HCT116 (cell line): ENCODE measurements around the gene PTPN20.

Source experiments
- CTCF ChIP-seq, 3 experiments: fragments of 200-600 bp in 1 of 3; sonication (generic) in 1 of 3; IDR thresholded peaks in 2 of 3; conservative IDR thresholded peaks in 1 of 3; 2 replicates each; pipeline ENCODE4 v1.5.1; 2012 to 2017; ENCODE audit warnings: low read depth in 2 of 3, low read length in 2 of 3, antibody characterized with exemption in 1 of 3, borderline replicate concordance in 1 of 3, control low read depth in 1 of 3, mild to moderate bottlenecking in 1 of 3, mixed read lengths in 1 of 3, mixed run types in 1 of 3, moderate library complexity in 1 of 3; ENCODE audit not compliant: insufficient read depth in 1 of 3
- EGR1 ChIP-seq: IDR thresholded peaks from 2 replicates; pipeline ENCODE4 v1.6.1; 2012; ENCODE audit warnings: low read depth
- ELF1 ChIP-seq: IDR thresholded peaks from 2 replicates; pipeline ENCODE4 v1.6.1; 2012; ENCODE audit warnings: low read depth, borderline replicate concordance
- EZH2phosphoT487 ChIP-seq: fragments of 200-600 bp; IDR thresholded peaks from 2 replicates; pipeline ENCODE4 v1.6.1; 2018; ENCODE audit warnings: antibody characterized with exemption, borderline replicate concordance
- FOSL1 ChIP-seq: IDR thresholded peaks from 2 replicates; pipeline ENCODE4 v1.6.1; 2012; ENCODE audit warnings: low read depth
- POLR2A ChIP-seq: IDR thresholded peaks from 2 replicates; pipeline ENCODE4 v1.7.0; 2011; ENCODE audit warnings: borderline replicate concordance; ENCODE audit not compliant: insufficient read depth, insufficient read length; ENCODE audit errors: extremely low read depth
- POLR2AphosphoS5 ChIP-seq: IDR thresholded peaks from 2 replicates; pipeline ENCODE4 v1.6.1; 2011; ENCODE audit warnings: mild to moderate bottlenecking, low read depth, low read length, moderate library complexity
- REST ChIP-seq: IDR thresholded peaks from 2 replicates; pipeline ENCODE4 v1.6.1; 2012; ENCODE audit warnings: low read depth
- SIN3A ChIP-seq: IDR thresholded peaks from 2 replicates; pipeline ENCODE4 v1.6.1; 2012; ENCODE audit warnings: low read depth
- TCF7L2 ChIP-seq: IDR thresholded peaks from 2 replicates; pipeline ENCODE4 v1.7.0; 2011; ENCODE audit warnings: borderline replicate concordance, inconsistent platforms; ENCODE audit not compliant: insufficient read depth, insufficient read length; ENCODE audit errors: extremely low read depth
- YY1 ChIP-seq: IDR thresholded peaks from 2 replicates; pipeline ENCODE4 v1.6.1; 2011; ENCODE audit warnings: low read length, low read depth, moderate library complexity, mild to moderate bottlenecking; ENCODE audit not compliant: insufficient replicate concordance; ENCODE audit errors: extremely low read depth
- ZBTB33 ChIP-seq: IDR thresholded peaks from 2 replicates; pipeline ENCODE4 v1.6.1; 2011; ENCODE audit warnings: mild to moderate bottlenecking, low read length, moderate library complexity; ENCODE audit not compliant: insufficient replicate concordance; ENCODE audit errors: extremely low read depth

- no peak for TF ChIP-seq POLR2A
- no peak for TF ChIP-seq SIN3A
- no peak for TF ChIP-seq CTCF (IDR thresholded peaks at IDR 0.05 in 2 of 3, conservative IDR thresholded peaks at IDR 0.05 in 1 of 3; ENCODE audit: borderline replicate concordance in 1 of 3, insufficient read depth in 1 of 3, low read depth in 2 of 3, low read length in 2 of 3)
- no peak for TF ChIP-seq REST
- no peak for TF ChIP-seq YY1
- TF ChIP-seq EGR1, result no peak
- no peak for TF ChIP-seq FOSL1
- TF ChIP-seq POLR2AphosphoS5, result no peak
- TF ChIP-seq ELF1, result no peak
- TF ChIP-seq EZH2phosphoT487, result no peak
- no peak for TF ChIP-seq ZBTB33
- TF ChIP-seq TCF7L2, result no peak
Measured at GRCh38 chr10:46999217-46999616, 88.0 kb downstream of the PTPN20 start.
